GM12878 (cell line): Measurements from ENCODE around the gene LLCFC1. TPM values are rescaled to one million over a fixed set of nuclear protein-coding genes. Genes with fewer than 3 reads are reported as not detected.

Experiments used
- ATAC-seq: fragments of 200-7000 bp; cut with Tn5 transposase; 3 replicates; pipeline ENCODE4 v1.9.1; 2020; ENCODE audit warnings: mild to moderate bottlenecking, moderate library complexity
- BruUV-seq: library from RNA; stranded (reverse); fragments of 400-500 nt; replicated peaks from 2 replicates; lab custom pipeline; 2021; lab: Mats Ljungman, UMichigan
- CTCF ChIA-PET: fragments of 300-600 bp; sonication (Branson Sonifier 250); formaldehyde crosslinking; extraction: SDS; loops from one replicate; lab custom pipeline; 2021; ENCODE audit warnings: inconsistent platforms; lab: Yijun Ruan, JAX
- POLR2A ChIA-PET: fragments of 350-600 bp; formaldehyde crosslinking; extraction: SDS; loops from one replicate; lab custom pipeline; 2021; ENCODE audit warnings: inconsistent platforms; lab: Charles Lee
- RAD21 ChIA-PET: fragments of 300-600 bp; sonication (Branson Sonifier 250); formaldehyde crosslinking; loops from one replicate; lab custom pipeline; 2023; ENCODE audit warnings: antibody characterized with exemption; ENCODE audit not compliant: unreplicated experiment; lab: Charles Lee
- SMC1A ChIA-PET: fragments of 300-600 bp; sonication (Branson Sonifier 250); formaldehyde crosslinking; loops from one replicate; lab custom pipeline; 2023; ENCODE audit not compliant: unreplicated experiment, uncharacterized antibody; lab: Charles Lee
- DNase-seq: peaks from one replicate; pipeline ENCODE4 v3.0.0-alpha.2; 2011; ENCODE audit warnings: low read depth, low spot score
- FAIRE-seq: peaks from 3 replicates; lab custom pipeline; 2011; peaks lifted over from hg19 to GRCh38; lab: Jason Lieb, UNC
- H2AFZ ChIP-seq: 2 replicates; pipeline ENCODE4 v1.6.0; 2011; ENCODE audit warnings: low read depth, low read length, control low read depth; ENCODE audit not compliant: control insufficient read depth
- H3K27ac ChIP-seq: 2 replicates; pipeline ENCODE4 v1.5.1; 2011; ENCODE audit warnings: control low read depth; ENCODE audit not compliant: control insufficient read depth, insufficient read depth
- H3K27me3 ChIP-seq, 2 experiments: replicated peaks in 1 of 2; 2 replicates each; pipeline versions ENCODE4 v1.6.0 to v1.6.1; 2011; ENCODE audit warnings: low read length in 1 of 2; ENCODE audit not compliant: control insufficient read depth in 2 of 2, insufficient read depth in 2 of 2
- H3K36me3 ChIP-seq, 2 experiments: 2 replicates each; pipeline ENCODE4 v1.5.1; 2011; ENCODE audit warnings: low read length in 1 of 2; ENCODE audit not compliant: control insufficient read depth in 2 of 2, insufficient read depth in 2 of 2
- H3K4me1 ChIP-seq: 2 replicates; pipeline ENCODE4 v1.6.1; 2011; ENCODE audit warnings: mild to moderate bottlenecking, low read length, moderate library complexity, mixed read lengths; ENCODE audit not compliant: control insufficient read depth, insufficient read depth
- H3K4me2 ChIP-seq: 2 replicates; pipeline ENCODE4 v1.6.0; 2011; ENCODE audit warnings: control low read depth; ENCODE audit not compliant: control insufficient read depth, insufficient read depth
- H3K4me3 ChIP-seq: fragments of 200-600 bp; sonication (generic); 2 replicates; pipeline ENCODE4 v1.5.1; 2016
- H3K79me2 ChIP-seq: 2 replicates; pipeline ENCODE4 v1.6.0; 2011; ENCODE audit warnings: low read length; ENCODE audit not compliant: control insufficient read depth, insufficient read depth
- H3K9ac ChIP-seq: 2 replicates; pipeline ENCODE4 v1.8.0; 2011; ENCODE audit warnings: low read length, control low read depth, mixed read lengths; ENCODE audit not compliant: control insufficient read depth, insufficient read depth
- H3K9me3 ChIP-seq: replicated peaks from 3 replicates; pipeline ENCODE4 v1.5.1; 2011; ENCODE audit warnings: mild to moderate bottlenecking, low read length; ENCODE audit not compliant: control insufficient read depth, insufficient read depth
- H4K20me1 ChIP-seq: 2 replicates; pipeline ENCODE4 v1.6.0; 2011; ENCODE audit not compliant: control insufficient read depth, insufficient read depth
- E2F4 ChIP-seq: IDR thresholded peaks from 2 replicates; pipeline ENCODE4 v1.6.1; 2012; ENCODE audit warnings: low read depth, low read length, improper control_type of control experiment
- NFXL1 ChIP-seq: fragments of 450-650 bp; IDR thresholded peaks from 2 replicates; pipeline ENCODE4 v1.6.1; 2017; ENCODE audit warnings: antibody characterized with exemption, mild to moderate bottlenecking, borderline replicate concordance
- ZBED1 ChIP-seq: IDR thresholded peaks from 2 replicates; pipeline ENCODE4 v1.6.1; 2016; ENCODE audit warnings: borderline replicate concordance
- WGBS: methylation state at CpG from one replicate; pipeline ENCODE4 v1.1.6; 2016; ENCODE audit warnings: low lambda C conversion rate; ENCODE audit not compliant: insufficient replicate concordance, insufficient coverage; ENCODE audit errors: missing lambda C conversion rate; 5-methylcytosine and 5-hydroxymethylcytosine counted together
- in situ Hi-C: fragments of 300-500 bp; cut with MboI; formaldehyde crosslinking; loops from 9 replicates; pipeline ENCODE4 v1.14.3; 2018; ENCODE audit warnings: mixed read lengths
- intact Hi-C: fragments of 100-400 bp; cut with micrococcal nuclease; formaldehyde crosslinking; loops from one replicate; pipeline ENCODE4 v1.14.2; 2022; ENCODE audit not compliant: unreplicated experiment
- polyA plus RNA-seq, 11 experiments: library from polyadenylated mRNA; depleted of rRNA in 4 of 11; unstranded in 6 of 11; stranded (reverse) in 5 of 11; fragments of >200 nt; fragmentation: Nextera tagmentation in 4 of 11; fragmentation: Illumina TruSeq in 1 of 11; extraction: Ambion mirVana in 4 of 11; extraction: Trizol in 1 of 11; gene quantifications; 1 replicate in 1 of 11; 2 replicates in 10 of 11; pipeline versions ENCODE4 v1.2.1 to v1.2.3, GENCODE V29; 2011 to 2016; ENCODE audit warnings: inconsistent platforms in 2 of 11, missing spikeins in 2 of 11, low read depth in 1 of 11
- total RNA-seq, 4 experiments: library from RNA; depleted of rRNA in 3 of 4; stranded (reverse); fragments of >200 nt in 3 of 4; fragmentation: Illumina TruSeq in 1 of 4; extraction: Trizol in 1 of 4; gene quantifications; 2 replicates each; pipeline versions ENCODE4 v1.2.1 to v1.2.3, GENCODE V29; 2013 to 2021
- TF ChIP-seq, protein P1 (sequence below): fragments of 450-650 bp; IDR thresholded peaks from 2 replicates; pipeline ENCODE4 v1.6.1; 2014; ENCODE audit warnings: mild to moderate bottlenecking

The LLCFC1 gene
- total and polyA plus RNA-seq, 10 of the 15 experiments (the other 5 are each of a cell fraction or from before 2014, with no cell fraction given): not detected

DNA sequence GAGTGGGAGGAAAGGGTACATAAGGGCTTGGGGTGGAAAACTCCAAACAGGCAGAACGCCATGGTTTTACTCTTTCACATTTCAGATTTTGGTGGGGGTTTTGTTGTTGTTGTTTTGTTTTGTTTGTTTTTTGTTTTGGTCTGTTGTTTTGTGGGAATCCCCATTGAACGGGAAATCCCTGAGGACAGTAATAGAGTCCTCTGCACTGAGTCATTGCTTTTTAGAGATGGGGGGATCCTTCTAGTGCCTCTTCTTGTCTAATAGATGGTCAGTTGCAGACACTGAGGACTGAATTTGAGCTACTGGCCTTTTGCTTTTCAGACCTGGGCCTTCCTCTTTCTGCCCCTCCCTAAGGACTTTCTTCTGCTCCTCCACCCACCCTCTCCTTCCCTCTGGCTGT lies 25.7 kb upstream of the LLCFC1 start:
- Histone ChIP-seq H3K27ac (no peak overlapping the region), H4K20me1 (no peaks in the 10 kb centered on the region), H3K36me3 (no peaks in the 10 kb centered on the region), H3K9ac (no peak overlapping the region), H3K4me2 (no peak overlapping the region), H3K4me1 (no peaks in the 10 kb centered on the region), H3K27me3 (peaks cover 0 to 3% of the 10 kb centered on the region in 2 experiments; a peak in 3 of 4 replicates), H2AFZ (no peak overlapping the region), H3K4me3 (no peak overlapping the region), H3K9me3 (no peaks in the 10 kb centered on the region), H3K79me2 (no peaks in the 10 kb centered on the region)
- ChIA-PET POLR2A (no interaction called here), RAD21 (no interaction called here), CTCF (interaction anchor here (0.8 kb wide), 1 partner anchor 34 kb away, joined by 4 read pairs; no protein-coding TSS in a partner anchor), SMC1A (no interaction called here)
- intact Hi-C loops: no loop called here
- WGBS: 14% methylated on average over 2 of the region's 2 CpGs
- ATAC-seq: no peak
- no peak for DNase-seq
- no peak for FAIRE-seq
- no TSS peak for BruUV-seq
- no peak for TF ChIP-seq NFXL1
- no peak for TF ChIP-seq E2F4
- TF ChIP-seq, protein P1, sequence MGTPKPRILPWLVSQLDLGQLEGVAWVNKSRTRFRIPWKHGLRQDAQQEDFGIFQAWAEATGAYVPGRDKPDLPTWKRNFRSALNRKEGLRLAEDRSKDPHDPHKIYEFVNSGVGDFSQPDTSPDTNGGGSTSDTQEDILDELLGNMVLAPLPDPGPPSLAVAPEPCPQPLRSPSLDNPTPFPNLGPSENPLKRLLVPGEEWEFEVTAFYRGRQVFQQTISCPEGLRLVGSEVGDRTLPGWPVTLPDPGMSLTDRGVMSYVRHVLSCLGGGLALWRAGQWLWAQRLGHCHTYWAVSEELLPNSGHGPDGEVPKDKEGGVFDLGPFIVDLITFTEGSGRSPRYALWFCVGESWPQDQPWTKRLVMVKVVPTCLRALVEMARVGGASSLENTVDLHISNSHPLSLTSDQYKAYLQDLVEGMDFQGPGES: no peak
- in situ Hi-C loops: no loop called here

DNA sequence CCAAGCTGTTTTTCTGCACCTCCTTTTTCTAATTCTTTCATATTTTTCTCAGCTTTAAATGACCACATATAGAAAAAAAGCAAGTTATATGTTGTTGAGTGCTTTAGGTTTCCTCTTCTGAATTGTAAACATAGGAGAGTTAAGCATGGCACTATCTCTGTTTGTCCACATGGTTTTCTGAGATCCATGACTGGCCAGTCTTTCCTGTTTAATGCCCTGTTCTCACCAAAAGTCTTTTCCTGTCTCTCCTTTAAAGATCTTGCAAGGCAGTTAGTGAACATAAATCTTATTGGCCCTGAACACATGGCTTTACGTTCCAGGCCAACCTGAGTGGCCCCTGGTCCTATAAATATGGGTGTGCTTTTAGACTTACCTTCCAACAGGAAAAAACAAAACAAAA lies 25.2 kb upstream of the LLCFC1 start:
- in situ Hi-C loops: no loop called here
- POLR2A ChIA-PET: no interaction called here
- FAIRE-seq: no peak

More for the DNA sequence above, 25.2 kb upstream of the LLCFC1 start:
- intact Hi-C loops: no loop called here
- 21% methylated on average over 1 of the region's 1 CpG for WGBS
- Histone ChIP-seq H3K9ac (no peak overlapping the region), H4K20me1 (no peaks in the 10 kb centered on the region), H2AFZ (no peak overlapping the region), H3K4me3 (no peak overlapping the region), H3K36me3 (no peaks in the 10 kb centered on the region), H3K4me2 (no peak overlapping the region), H3K27ac (no peak overlapping the region), H3K27me3 (peaks cover 0 to 3% of the 10 kb centered on the region in 2 experiments; a peak in 3 of 4 replicates), H3K9me3 (no peaks in the 10 kb centered on the region), H3K4me1 (no peaks in the 10 kb centered on the region), H3K79me2 (no peaks in the 10 kb centered on the region)
- DNase-seq (no peak), ATAC-seq (no peak)
- SMC1A ChIA-PET: no interaction called here
- CTCF ChIA-PET: interaction anchor here (0.8 to 1.7 kb wide), 2 partner anchors 10 to 34 kb away, joined by 4 to 5 read pairs; no protein-coding TSS in a partner anchor
- no TSS peak for BruUV-seq
- RAD21 ChIA-PET: no interaction called here
- no peak for TF ChIP-seq ZBED1
